ENCODE data around the gene MR1. TPM values are rescaled to one million over a fixed set of nuclear protein-coding genes. Genes with fewer than 3 reads are reported as not detected.
A peak's percentile ranks its signal among the peaks of the same experiment; 100 is the strongest.

Gene MR1
- total RNA-seq, 4 donors from 2014 or later, result 1.6 to 3.5 (median 3.0) TPM

GRCh38 chr1:181086091-181086490 is 52.3 kb downstream of the MR1 start:
- Histone ChIP-seq H3K4me3 (no peak overlapping the region), H3K36me3 (peaks cover 0 to 3% of the 10 kb centered on the region in 2 donors), H3K27ac (peak overlapping the region in 1 of 4 donors; percentile 94), H3K4me1 (peaks cover 12 to 17% of the 10 kb centered on the region in 2 donors), H3K27me3 (no peaks in the 10 kb centered on the region), H3K9me3 (no peaks in the 10 kb centered on the region)
- no peak for DNase-seq
- intact Hi-C loops (cut with DNase I; ENCODE audit: low total_unique reads), result loop anchor here (5.0 kb wide), 3 partner anchors 64 to 204 kb away; partner anchors contain the start of gene STX6
- in situ Hi-C loops (cut with MboI; ENCODE audit: low sequenced_read_pairs in 4 of 4), result loop anchor here in 3 of 4 donors (10.0 kb wide), 2 partner anchors 51 to 59 kb away; partner anchors contain the start of gene MR1 (in 1 of the 3)
- no peak for ATAC-seq
- TF ChIP-seq POLR2A (IDR thresholded peaks at IDR 0.05) (no peak), CTCF (IDR thresholded peaks at IDR 0.05 in 4 of 5, conservative IDR thresholded peaks at IDR 0.05 in 1 of 5) (no peak)

- Histone ChIP-seq H3K36me3 (peaks cover 0 to 3% of the 10 kb centered on the region in 2 donors), H3K4me1 (peaks cover 14 to 25% of the 10 kb centered on the region in 2 donors), H3K27me3 (no peaks in the 10 kb centered on the region), H3K4me3 (no peak overlapping the region), H3K27ac (peak overlapping the region; percentile 89 to 97 (median 96)), H3K9me3 (no peaks in the 10 kb centered on the region)
- in situ Hi-C loops (cut with MboI; ENCODE audit: low sequenced_read_pairs in 4 of 4), result loop anchor here in 3 of 4 donors (10.0 kb wide), 2 partner anchors 52 to 58 kb away; partner anchors contain the start of gene MR1 (in 1 of the 3)
- DNase-seq (no peak), ATAC-seq (no peak)
- TF ChIP-seq POLR2A (IDR thresholded peaks at IDR 0.05) (peak in 1 of 2 donors; percentile 21), CTCF (IDR thresholded peaks at IDR 0.05 in 4 of 5, conservative IDR thresholded peaks at IDR 0.05 in 1 of 5) (no peak)
- intact Hi-C loops (cut with DNase I; ENCODE audit: low total_unique reads), result loop anchor here (5.0 kb wide), 3 partner anchors 65 to 205 kb away; partner anchors contain the start of gene STX6
These were observed 53.1 kb downstream of the MR1 start for GRCh38 chr1:181086926-181087325.

DNA sequence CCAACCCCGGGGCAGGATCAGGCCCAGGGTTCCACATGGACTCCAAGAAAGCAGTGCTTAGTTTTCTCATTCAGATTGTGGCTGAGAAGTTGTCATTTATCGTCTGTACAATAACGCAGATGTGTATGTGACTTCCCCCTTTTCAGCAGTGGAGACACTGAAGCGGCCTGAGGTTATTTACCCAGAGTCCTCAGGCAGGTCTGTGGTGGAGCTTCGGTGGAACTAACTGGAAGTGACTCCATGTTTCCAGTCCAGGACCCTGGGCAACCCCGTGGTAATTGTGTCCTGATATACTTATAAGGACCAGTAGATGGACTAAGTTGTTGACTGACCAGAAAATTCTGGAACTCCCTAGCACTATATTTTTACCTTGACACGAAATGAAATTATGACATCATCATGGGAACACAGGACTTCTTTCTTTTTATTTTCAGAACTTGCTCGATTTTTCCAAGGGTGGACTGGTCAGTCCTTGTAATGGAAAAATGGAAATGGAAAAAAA is 53.7 kb downstream of the MR1 start:
- peak overlapping the region; percentile 89 to 97 (median 96) for H3K27ac ChIP-seq
- ATAC-seq (no peak), DNase-seq (peak in 1 of 2 donors; percentile 38)
- peaks cover 19 to 31% of the 10 kb centered on the region in 2 donors for H3K4me1 ChIP-seq
- H3K36me3 ChIP-seq, result peaks cover 0 to 3% of the 10 kb centered on the region in 2 donors
- no peaks in the 10 kb centered on the region for H3K9me3 ChIP-seq
- in situ Hi-C loops (cut with MboI; ENCODE audit: low sequenced_read_pairs in 4 of 4) (loop anchor here in 3 of 4 donors (10.0 kb wide), 2 partner anchors 53 to 57 kb away; partner anchors contain the start of gene MR1 (in 1 of the 3)), intact Hi-C loops (cut with DNase I; ENCODE audit: low total_unique reads) (loop anchor here (5.0 kb wide), 3 partner anchors 65 to 205 kb away; partner anchors contain the start of gene STX6)
- H3K4me3 ChIP-seq, result peak overlapping the region in 2 of 4 donors; percentile 79 to 87
- TF ChIP-seq CTCF (IDR thresholded peaks at IDR 0.05 in 4 of 5, conservative IDR thresholded peaks at IDR 0.05 in 1 of 5) (peak in 1 of 5 experiments; percentile 14), POLR2A (IDR thresholded peaks at IDR 0.05) (no peak)
- no peaks in the 10 kb centered on the region for H3K27me3 ChIP-seq

- peak within 1 kb of the TSS; percentile 79 to 94 (median 87) for H3K4me3 ChIP-seq
- peak; percentile 100 for TF ChIP-seq POLR2A (IDR thresholded peaks at IDR 0.05)
- peak in 1 of 5 experiments; percentile 12 for TF ChIP-seq CTCF (IDR thresholded peaks at IDR 0.05 in 4 of 5, conservative IDR thresholded peaks at IDR 0.05 in 1 of 5)
- peak; percentile 97 for DNase-seq
- peak; percentile 73 to 79 for ATAC-seq
- H3K9me3 ChIP-seq, result no peaks in the 10 kb centered on the region
- peaks cover 0 to 3% of the 10 kb centered on the region in 2 donors for H3K36me3 ChIP-seq
- in situ Hi-C loops (cut with MboI; ENCODE audit: low sequenced_read_pairs in 4 of 4) (loop anchor here in 3 of 4 donors (10.0 kb wide), 2 partner anchors 54 to 56 kb away; partner anchors contain the start of gene MR1 (in 1 of the 3)), intact Hi-C loops (cut with DNase I; ENCODE audit: low total_unique reads) (loop anchor here (1.0 to 5.0 kb wide), 7 partner anchors 17 to 206 kb away; partner anchors contain the start of gene STX6)
- H3K27me3 ChIP-seq, result no peaks in the 10 kb centered on the region
- peak within 1 kb of the TSS; percentile 89 to 97 (median 96) for H3K27ac ChIP-seq
- H3K4me1 ChIP-seq, result peaks cover 20 to 39% of the 10 kb centered on the region in 2 donors
These were observed 54.6 kb downstream of the MR1 start, which contains the start of gene IER5 for GRCh38 chr1:181088079-181089016. Gene IER5 (plus strand): TSS chr1:181088700. CDS start chr1:181088903, 203 bp downstream.

All from gastrocnemius medialis (tissue), 4 donors.